Right renal cortex interstitium (tissue), 3 donors: ENCODE results near the gene EEFSEC. TPM values are rescaled to one million over a fixed set of nuclear protein-coding genes. Genes with fewer than 3 reads are reported as not detected.
A peak's percentile ranks its signal among the peaks of the same experiment; 100 is the strongest.

Experiments used
- DNase-seq, 3 donors: peaks; one replicate each; pipeline ENCODE4 v3.0.0-alpha.2; 2013; ENCODE audit warnings: low read depth in 3 of 3, low spot score in 2 of 3
- polyA plus RNA-seq, 3 donors: library from polyadenylated mRNA; unstranded; fragments of 120-200 nt; gene quantifications; one replicate each; pipeline ENCODE4 v1.2.1, GENCODE V29; 2013; ENCODE audit not compliant: insufficient read length in 3 of 3

The EEFSEC gene
- polyA plus RNA-seq, 3 donors, result 20.6 to 24.8 (median 21.9) TPM

DNA sequence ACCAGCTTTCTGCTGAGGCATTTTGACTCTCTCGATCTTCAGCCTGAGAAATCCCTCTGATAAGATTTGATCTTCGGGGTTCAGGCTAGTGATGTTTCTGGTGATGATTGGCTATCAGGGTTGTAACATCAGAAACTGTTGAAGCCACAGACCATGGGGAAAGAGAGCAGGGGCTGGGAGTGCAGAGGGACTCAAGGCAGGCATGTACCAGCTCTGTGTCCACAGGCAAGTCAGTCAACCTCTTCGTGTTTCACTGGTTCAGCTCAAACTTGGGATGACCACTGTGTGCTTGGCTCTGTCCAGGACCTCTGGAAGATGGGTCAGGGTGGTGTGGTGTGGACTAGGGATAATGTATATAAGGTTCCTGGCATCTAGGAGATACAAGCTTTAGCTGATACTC lies 116.5 kb downstream of the EEFSEC start:
- DNase-seq, result no peak

DNA sequence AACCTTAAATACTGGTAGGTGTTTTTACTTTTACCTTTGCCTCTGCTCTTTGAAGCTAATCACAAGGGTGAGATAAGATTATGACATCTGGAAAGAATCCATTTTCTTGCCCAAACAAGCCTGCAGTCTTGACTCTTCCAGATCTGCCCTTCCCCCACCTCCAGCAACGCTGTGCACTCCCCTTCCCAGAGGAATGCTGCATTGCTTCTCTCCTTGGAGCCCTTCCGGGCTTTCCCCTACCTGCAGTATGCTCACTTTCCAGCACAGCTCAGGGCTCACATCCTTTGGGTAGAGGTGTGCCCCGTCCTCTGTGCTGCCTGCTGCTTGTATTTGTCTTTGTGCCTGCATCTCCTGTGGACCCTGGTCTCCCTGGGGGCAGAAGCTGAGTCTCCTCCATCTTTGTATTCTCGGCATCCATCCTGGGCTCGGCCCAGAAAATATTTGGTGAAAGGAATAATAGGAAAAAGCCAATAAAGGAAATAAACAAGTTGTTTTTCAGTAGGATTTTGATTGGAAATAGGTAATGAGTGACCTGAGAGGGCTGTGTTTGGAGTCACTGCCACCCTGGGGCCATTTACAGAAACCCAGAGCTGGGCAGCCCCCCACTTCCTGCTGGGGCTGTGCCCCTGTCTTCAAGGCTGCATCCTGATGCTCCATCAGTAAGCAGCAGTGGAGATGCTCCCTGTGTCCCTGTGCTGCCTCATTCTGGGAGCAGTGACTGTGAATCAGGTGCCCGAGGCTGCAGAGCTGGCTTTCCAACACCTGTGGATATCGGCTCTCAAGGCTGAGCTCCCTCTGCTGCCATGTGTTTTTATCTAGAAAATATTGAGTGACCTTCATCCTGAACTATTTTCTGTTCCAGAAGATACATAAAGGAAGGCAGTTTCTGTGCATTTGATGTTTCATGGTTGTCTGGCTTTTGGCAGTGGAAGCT lies 117.5 kb downstream of the EEFSEC start:
- DNase-seq, result no peak

DNA sequence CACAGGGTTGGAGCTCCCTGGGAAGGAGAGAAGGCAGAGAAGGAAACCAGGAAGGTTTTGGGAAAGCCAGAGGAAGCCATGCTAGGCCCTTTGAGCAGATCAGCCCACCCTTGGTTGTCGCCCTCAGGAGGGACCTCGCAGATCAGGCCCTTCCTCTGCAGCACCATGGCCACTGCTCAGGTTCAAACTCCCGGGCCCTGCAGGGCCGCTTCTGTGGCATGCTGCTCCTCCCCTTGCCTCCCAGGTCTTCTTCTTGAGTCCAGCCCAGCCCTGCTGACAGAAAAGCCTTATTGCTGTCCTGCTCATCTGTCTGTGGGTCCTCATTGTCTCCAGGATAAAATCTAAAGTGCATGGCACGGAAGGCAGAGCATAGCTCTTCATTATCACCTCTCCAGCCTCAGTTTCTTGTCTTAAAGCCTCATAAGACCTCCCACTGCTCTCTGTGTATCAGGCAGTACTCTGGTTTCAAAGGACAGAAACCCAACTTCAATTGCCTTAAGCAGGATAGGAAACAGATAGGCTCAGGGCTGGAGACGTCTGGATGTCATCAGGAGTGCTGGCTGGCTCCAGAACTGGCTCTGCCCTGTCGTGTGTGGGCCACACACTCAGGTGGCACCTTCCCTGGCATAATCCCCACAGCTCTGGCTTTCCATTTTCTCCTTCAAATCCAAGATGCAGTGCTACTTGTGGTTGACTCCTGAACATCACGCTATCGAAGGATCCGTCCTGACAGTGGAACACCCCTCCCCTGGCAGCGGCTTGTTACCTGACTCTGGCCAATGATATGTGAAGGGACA lies 118.5 kb downstream of the EEFSEC start:
- DNase-seq, result no peak

DNA sequence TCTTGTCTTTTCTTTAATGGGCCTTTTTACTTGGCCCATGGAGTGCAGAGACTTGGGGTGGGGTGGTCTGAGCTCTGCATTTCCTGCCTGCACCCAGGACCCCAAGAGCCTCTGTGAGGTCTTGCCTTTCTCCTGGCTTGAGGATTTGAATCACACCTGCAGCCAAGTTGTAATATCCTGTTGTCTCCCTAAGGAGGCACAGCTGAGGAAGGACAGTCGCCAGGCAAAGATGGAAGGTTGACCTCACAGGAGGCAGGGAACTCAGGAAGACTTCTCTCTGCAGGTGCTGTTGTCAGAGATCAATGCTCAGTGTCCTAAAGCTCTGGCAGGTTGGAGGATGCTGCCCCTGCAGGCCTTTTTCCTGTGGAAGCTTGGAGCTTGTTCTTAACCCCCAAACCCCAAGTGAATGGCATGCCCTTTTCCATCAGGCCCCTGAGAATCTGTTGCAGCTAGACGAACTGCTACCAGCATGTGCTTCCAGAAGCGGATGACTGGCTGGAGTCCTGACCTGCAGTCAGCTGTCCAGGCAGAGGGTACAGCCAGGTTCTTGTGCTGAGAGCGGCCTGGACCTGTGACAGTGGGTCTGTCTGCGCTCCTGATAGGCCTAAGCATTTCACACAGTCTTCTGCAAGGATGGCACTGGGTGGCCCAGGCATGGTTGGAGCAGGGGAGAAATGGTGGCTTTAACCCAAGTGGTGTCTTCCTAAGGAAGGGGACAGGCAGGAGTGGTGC lies 120.0 kb downstream of the EEFSEC start:
- DNase-seq, result no peak

DNA sequence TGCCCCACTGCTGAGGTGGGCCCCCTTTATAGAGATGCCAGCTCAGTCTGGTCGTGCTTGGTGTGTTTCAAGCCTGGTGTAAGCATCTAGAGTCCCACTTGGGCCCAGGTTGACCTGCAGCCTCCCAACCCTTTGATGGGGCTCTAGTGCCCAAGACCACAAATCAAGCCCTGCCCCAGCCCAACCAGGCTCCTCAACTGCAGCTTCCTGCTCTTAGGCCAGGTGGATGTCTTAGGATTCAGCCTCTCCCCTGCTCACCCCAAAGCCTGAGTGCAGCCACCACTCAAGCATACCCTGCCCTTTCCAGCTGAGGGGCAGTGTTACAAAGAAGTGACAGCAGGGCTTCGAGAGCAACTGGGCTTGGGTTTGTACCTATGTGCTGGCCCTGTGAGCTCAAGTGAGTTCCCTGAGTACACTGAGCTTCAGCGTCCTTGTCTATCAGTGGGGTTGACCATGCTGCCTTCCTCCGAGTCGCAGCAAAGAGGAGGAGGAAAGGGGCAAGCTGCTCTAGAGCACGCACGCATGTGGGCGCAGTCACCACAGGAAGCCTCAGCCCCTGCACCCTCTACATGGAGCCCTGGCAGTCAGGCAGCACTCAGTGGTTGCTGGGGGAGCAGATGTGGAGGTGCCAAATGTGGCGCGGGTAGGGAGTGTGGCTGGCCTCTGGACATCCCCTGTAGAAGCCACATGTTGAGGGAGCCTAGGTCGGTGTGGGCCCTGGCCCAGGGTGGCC lies 120.7 kb downstream of the EEFSEC start:
- no peak for DNase-seq

DNA sequence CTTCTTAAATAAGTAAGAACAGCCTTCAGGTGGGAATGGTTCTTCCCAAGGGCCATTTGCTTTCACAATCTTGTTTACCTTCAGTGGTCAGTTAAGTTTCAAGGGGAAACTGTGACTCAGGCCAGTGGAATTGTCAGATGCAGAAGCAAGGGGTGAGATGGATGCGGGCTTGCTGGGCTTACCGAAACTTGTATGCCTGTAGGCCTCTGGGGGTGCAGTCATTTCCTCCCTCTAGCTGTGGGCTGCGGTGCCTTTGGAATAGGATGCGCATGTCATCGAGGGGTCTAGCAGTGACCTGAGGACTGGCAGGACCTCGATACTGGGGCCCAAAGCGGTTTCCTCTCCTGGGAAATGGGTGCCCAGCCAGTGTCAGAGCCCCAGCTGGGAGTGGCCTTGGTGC lies 121.6 kb downstream of the EEFSEC start:
- DNase-seq, result no peak

DNA sequence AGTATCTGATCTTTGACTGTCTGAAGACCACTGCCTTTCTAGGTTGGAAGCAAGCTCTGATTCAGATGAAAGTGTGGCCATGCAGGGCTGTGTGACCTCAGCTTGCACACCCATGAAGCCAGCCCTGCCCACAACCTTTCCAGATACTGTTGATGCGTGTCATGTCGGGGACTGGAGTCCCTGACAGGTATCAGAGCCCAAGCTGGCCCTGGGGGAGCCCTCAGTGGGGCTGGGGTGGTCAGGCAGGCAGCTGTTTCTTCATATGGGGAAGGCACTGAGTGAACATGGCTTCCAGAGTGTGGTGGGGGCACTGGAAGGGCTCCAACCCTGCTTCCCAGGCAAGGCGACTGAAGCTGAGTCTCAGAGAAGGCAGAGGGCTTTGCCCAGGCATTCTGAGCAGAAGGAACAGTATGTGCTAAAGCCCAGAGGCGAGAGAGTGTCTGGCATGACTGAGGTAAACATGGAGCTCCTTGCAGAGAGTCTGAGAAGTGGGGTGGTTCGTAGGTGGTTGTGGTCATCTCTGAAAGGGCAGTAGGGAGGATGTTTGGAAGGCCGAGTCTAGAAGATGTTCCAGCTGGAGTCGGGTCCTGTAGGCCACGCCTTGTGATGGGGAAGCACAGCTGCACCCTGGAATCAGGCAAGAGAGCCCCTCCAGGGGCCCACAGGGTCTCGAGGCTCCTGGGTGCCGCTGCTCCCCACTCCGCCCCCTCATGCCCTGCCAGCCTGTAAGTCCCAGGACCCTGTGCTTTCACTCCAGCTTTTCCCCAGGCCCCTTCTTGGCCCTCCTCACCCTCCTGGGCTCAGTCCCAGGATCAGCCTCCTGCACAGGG lies 122.2 kb downstream of the EEFSEC start:
- no peak for DNase-seq

DNA sequence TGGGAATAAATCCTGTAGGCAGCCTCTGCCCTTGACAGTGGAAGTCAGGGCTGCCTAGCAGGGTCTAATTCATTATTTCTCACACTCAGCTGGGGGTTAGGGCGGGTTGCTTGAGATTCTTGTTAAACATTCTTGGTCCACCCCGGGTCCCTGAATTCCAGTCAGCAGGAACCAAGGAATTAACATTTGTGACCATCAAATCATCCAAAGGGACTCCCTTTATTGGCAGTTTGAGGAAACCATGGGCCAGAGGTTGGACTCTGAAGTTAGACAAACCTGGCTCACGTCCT lies 122.8 kb downstream of the EEFSEC start:
- DNase-seq, result no peak

DNA sequence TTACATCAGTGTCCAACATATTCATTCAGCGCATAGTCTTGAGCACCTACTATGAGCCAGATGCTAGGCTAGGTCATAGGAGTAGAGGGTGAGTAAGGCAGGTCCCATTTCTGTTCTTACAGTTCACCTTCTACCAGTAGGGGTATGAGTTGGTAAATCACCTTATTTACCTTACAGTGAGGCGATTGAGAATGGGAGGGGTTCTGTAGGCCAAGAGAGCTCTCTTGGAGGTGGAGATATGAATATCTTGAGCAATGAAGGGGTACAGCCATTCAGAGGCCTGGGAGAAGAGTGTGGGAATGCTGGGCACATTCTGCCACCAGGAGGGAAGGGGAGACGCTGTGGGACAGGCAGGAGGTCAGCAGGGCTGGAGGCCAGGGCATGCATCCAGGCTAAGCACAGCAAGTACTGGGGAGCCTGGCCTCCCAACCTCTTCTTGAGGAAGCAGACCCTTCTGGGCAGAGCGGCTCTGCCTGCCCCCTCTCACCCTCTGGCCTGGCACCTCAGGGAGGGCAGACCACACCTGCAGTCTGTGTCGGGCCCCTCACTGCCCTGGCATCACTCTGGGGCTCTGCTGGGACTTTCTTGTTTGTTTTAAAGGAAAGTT lies 123.4 kb downstream of the EEFSEC start:
- no peak for DNase-seq

DNA sequence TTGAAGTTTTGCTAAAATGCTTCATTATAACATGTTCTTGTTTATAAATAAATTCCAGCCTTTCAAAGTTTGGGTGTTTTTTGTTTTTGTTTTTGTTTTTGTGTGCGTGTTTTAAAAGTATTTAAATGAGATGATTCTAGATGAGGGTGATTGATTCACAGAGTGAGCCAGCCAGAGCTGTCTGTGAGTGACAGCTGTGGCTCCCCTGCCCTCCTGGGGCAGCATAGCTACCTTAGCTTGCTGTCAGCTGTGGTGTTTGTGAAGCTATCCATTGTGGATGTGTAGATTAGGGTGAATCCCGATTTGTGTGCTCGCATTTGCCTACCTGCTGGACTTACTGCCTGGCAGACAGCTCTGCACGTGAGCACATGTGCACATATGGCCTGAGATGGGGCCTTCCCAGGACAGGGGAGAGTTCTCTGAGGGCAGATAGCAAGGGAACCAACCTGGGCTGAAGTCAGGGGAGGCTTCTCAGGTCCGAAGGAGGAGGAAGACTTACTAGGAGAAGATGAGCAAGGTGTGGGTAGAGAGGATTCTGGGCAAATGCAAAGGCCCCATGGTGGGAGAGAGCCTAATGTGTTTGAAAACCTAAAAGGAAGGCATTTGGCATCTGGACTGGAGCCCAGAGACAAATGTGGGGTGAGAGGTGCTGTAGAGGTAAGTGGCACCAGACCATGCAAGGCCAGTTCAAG lies 124.2 kb downstream of the EEFSEC start:
- DNase-seq, result no peak

DNA sequence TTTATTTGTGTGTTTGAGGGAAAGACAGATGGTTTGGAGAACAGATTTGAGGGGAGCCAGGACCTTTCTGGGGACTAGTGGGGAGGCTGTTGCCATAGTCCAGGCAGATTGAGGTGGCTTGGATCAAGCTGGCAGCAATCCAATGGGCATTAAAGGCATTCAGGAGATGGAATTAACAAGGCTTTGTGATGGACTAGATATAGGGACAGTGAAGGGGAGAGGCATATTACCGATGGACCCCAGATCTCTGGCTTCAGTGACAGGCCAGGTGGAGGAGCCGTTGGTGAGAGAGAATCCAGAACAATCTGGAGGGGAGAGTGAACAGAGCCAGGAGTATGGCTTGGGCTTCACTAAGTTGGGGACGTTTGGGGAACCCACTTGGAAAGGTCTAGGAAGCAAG lies 124.8 kb downstream of the EEFSEC start:
- no peak for DNase-seq

DNA sequence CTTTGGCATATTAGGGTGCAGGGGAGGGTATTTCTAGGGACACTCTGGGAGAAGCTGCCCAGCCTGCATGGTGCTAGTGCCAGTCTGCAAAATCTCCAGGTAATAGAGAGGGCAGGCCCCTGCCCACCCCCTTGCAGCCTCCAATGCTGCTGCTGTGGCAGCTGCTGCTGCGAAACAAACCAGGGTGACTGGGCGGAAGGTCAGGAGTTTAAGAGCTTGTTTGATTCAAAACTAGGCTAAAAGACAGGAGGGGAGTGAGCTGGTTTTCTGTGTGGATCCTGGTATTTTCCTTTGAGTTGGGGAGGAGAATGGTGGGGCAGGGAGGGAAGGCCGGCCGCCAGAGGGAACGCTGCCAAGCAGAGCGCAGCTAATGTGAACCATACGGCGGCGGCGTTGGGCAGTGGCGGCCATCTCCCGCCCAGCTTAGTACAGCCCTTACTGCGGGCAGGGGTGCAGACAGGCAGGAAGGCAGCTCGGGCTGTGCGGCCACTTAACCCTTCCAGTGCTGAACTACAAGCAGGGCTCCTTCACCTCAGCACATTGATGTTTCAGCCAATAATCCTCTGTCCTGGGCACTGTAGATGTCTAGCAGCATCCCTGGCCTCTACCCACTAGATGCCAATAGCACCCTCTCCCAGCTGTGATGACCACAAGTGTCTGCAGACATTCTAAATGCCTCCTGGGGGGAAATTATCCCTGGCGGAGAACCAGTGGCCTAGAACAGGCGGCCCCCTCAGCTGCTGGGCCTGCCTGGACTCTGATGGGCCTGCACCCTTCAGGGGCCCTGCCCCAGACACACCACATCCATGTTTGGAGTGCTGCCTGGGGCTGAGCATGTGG lies 125.7 kb downstream of the EEFSEC start:
- DNase-seq, result peak in 2 of 3 donors; percentile 52 to 56

DNA sequence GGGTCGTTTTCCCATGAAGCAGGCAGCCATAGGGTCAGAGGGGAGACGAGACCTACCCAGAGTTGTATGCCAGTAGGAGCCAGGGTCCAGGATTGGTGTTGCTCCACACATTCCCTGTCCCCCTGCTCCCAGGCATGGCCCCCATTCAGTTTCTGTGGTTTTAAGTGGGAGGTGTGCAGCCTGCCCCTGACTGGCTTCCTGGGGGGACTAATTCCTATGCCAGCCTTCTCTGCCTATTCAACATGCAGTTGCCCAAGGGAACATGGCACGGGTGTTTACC lies 126.3 kb downstream of the EEFSEC start:
- DNase-seq, result no peak

DNA sequence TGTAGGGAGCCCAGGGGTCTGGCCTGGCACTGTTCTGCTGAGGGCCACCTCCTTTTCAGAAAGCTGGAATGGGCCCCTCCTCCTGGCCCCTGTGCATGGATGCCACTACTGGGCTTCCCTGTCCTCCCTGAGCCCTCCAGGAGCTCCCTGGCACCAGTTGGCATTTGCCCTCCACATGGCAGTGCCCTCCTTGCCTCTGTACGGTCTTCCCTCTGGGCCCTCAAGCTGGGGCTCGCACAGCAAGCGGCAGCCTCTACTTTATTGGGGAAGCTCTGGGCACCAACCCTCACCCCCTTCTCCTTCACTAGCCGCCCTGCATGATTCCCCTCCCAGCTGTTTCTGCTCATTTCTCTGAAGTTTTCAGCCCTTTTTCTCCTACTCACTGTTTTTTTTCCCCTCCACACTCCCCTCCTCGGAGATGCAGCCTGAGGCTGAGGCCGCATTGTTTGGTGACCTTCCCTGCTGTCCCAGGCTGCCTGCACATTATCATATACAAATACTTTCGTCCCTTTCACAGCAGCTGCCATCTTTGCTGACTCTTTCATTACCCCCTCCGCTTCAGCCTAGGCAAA lies 127.3 kb downstream of the EEFSEC start:
- DNase-seq, result peak in 1 of 3 donors; percentile 26

DNA sequence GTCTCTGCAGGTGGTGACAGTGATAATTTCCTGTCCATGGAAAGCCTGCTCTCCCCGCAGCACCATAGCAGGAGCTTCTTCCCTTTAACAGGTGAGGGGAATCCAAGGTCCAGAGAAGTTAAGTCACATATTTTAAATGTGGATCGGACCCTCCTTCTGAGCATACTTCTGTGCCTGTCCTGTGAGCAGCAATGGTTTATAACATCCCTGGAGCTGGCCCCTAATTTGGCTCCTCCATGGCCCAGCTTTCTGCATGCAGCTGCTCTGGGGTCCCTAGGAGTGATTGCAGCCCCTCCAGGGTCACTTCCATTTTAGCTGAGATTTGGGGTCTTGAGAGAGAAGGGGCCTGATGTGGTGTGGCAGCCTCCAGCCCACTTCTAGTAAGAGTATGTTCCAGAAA lies 127.8 kb downstream of the EEFSEC start:
- DNase-seq, result no peak

DNA sequence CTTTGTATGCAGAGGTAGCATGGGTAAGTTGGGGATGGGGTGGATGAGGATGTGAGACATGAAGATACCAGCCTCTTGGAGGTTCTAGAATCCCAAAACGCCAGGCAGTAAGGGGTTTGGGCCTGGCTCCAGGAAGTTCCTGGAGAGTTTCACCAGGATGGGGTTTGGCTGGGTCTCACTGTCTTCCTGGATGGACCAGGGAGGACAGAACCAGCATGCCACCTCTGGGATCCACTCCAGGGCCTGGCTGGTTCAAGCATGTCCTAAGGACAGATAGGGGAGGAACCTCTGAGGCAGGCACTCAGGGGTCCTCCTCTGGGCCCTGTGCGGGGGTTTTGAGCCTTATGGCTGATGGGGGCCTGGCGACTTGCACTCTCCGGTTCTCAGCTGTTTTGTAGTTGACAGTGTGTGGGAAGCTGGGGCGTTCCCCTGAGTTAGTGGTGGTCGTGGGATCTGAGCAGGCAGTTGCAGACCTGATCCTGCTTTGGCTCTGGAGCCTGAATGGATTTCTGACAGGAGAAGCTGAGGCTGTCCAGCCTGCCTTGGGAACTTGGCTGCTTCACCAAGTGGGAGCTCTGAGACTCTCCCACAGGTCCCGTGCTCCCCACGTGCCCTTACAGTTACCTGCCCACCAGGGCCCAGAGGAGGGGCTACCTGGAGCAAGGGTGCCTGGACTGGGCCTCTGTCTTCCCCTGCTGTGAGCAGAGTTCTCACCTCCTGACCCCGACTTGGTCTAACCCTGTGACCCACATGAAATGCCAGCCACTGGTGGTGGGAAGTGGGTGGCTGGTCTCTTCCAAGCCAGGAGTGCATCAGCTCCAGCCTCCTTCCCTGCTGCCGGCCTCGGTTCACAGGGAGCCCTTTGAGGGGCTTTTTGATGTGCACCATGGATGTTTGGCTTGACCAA lies 128.4 kb downstream of the EEFSEC start:
- DNase-seq, result no peak
